ENCODE data around the gene FADD. TPM values are rescaled to one million over a fixed set of nuclear protein-coding genes. Genes with fewer than 3 reads are reported as not detected.

Gene FADD
- total RNA-seq, 1 donor from 2014 or later, result 20.0 TPM

- Mint-ChIP-seq H3K27ac (no peak overlapping the region), H3K27me3 (peaks cover 32% of the 10 kb centered on the region), H3K9me3 (ENCODE audit: low read depth) (no peaks in the 10 kb centered on the region), H3K4me3 (ENCODE audit: low read depth) (no peak overlapping the region), H3K36me3 (ENCODE audit: insufficient read depth) (no peaks in the 10 kb centered on the region), H3K4me1 (ENCODE audit: low read depth) (peaks cover 3% of the 10 kb centered on the region)
- DNase-seq (ENCODE audit: low spot score, unreplicated experiment), result no peak
- no peak for TF ChIP-seq CTCF (IDR thresholded peaks at IDR 0.05; ENCODE audit: unreplicated experiment)
These were observed 44.6 kb downstream of the FADD start for GRCh38 chr11:70247710-70248072.

GRCh38 chr11:70250876-70251658 lies 48.0 kb downstream of the FADD start:
- H3K4me3 Mint-ChIP-seq (ENCODE audit: low read depth), result no peak overlapping the region
- no peak for TF ChIP-seq CTCF (IDR thresholded peaks at IDR 0.05; ENCODE audit: unreplicated experiment)
- H3K27ac Mint-ChIP-seq, result no peak overlapping the region
- peaks cover 25% of the 10 kb centered on the region for H3K27me3 Mint-ChIP-seq
- no peaks in the 10 kb centered on the region for H3K9me3 Mint-ChIP-seq (ENCODE audit: low read depth)
- no peaks in the 10 kb centered on the region for H3K4me1 Mint-ChIP-seq (ENCODE audit: low read depth)
- DNase-seq (ENCODE audit: low spot score, unreplicated experiment), result no peak
- H3K36me3 Mint-ChIP-seq (ENCODE audit: insufficient read depth), result no peaks in the 10 kb centered on the region

- Mint-ChIP-seq H3K36me3 (ENCODE audit: insufficient read depth) (no peaks in the 10 kb centered on the region), H3K4me1 (ENCODE audit: low read depth) (no peaks in the 10 kb centered on the region), H3K27me3 (peaks cover 25% of the 10 kb centered on the region), H3K9me3 (ENCODE audit: low read depth) (no peaks in the 10 kb centered on the region), H3K27ac (no peak overlapping the region), H3K4me3 (ENCODE audit: low read depth) (no peak overlapping the region)
- DNase-seq (ENCODE audit: low spot score, unreplicated experiment), result no peak
- TF ChIP-seq CTCF (IDR thresholded peaks at IDR 0.05; ENCODE audit: unreplicated experiment), result no peak
These were observed 48.7 kb downstream of the FADD start for GRCh38 chr11:70251659-70252321.

GRCh38 chr11:70252844-70253243 lies 49.7 kb downstream of the FADD start:
- Mint-ChIP-seq H3K27ac (no peak overlapping the region), H3K4me3 (ENCODE audit: low read depth) (no peak overlapping the region), H3K27me3 (peaks cover 16% of the 10 kb centered on the region), H3K9me3 (ENCODE audit: low read depth) (no peaks in the 10 kb centered on the region), H3K36me3 (ENCODE audit: insufficient read depth) (no peaks in the 10 kb centered on the region), H3K4me1 (ENCODE audit: low read depth) (no peaks in the 10 kb centered on the region)
- no peak for TF ChIP-seq CTCF (IDR thresholded peaks at IDR 0.05; ENCODE audit: unreplicated experiment)
- no peak for DNase-seq (ENCODE audit: low spot score, unreplicated experiment)

- no peaks in the 10 kb centered on the region for H3K36me3 Mint-ChIP-seq (ENCODE audit: insufficient read depth)
- no peaks in the 10 kb centered on the region for H3K9me3 Mint-ChIP-seq (ENCODE audit: low read depth)
- H3K27ac Mint-ChIP-seq, result no peak overlapping the region
- TF ChIP-seq CTCF (IDR thresholded peaks at IDR 0.05; ENCODE audit: unreplicated experiment), result no peak
- peaks cover 10% of the 10 kb centered on the region for H3K27me3 Mint-ChIP-seq
- no peak for DNase-seq (ENCODE audit: low spot score, unreplicated experiment)
- no peaks in the 10 kb centered on the region for H3K4me1 Mint-ChIP-seq (ENCODE audit: low read depth)
- H3K4me3 Mint-ChIP-seq (ENCODE audit: low read depth), result no peak overlapping the region
These were observed 52.5 kb downstream of the FADD start for GRCh38 chr11:70255477-70256116.
